Activated naive CD8-positive, alpha-beta T cell treated with anti-CD3 and anti-CD28 coated beads, Interleukin-2, amount 10 ng/mL, durations not matched to agents 7 days and 5 days (primary cell): ENCODE results near the gene RTTN. TPM values are rescaled to one million over a fixed set of nuclear protein-coding genes. Genes with fewer than 3 reads are reported as not detected.

Experiments used
- ATAC-seq: fragments of 150-1000 bp; cut with Tn5 transposase; one replicate; pipeline ENCODE4 v1.10.0; 2021; ENCODE audit warnings: low read depth, moderate library complexity
- POLR2A ChIA-PET: fragments of 350-600 bp; sonication (Branson Sonifier 250); formaldehyde crosslinking; loops from one replicate; lab custom pipeline; 2021; ENCODE audit warnings: antibody characterized with exemption; lab: Charles Lee
- DNase-seq: peaks from one replicate; pipeline ENCODE4 v3.0.0; 2021
- H3K27ac Mint-ChIP-seq: one replicate; pipeline ENCODE4 v1.8.0; 2022; ENCODE audit warnings: mild to moderate bottlenecking, mixed read lengths
- H3K27me3 Mint-ChIP-seq: one replicate; pipeline ENCODE4 v1.8.0; 2022; ENCODE audit warnings: mild to moderate bottlenecking, moderate library complexity, mixed read lengths
- H3K36me3 Mint-ChIP-seq: one replicate; pipeline ENCODE4 v1.8.0; 2021; ENCODE audit warnings: mild to moderate bottlenecking, mixed read lengths
- H3K4me1 Mint-ChIP-seq: one replicate; pipeline ENCODE4 v1.8.0; 2021; ENCODE audit warnings: mixed read lengths
- H3K4me3 Mint-ChIP-seq: one replicate; pipeline ENCODE4 v1.8.0; 2022; ENCODE audit warnings: mild to moderate bottlenecking, moderate library complexity, mixed read lengths
- H3K9me3 Mint-ChIP-seq: one replicate; pipeline ENCODE4 v1.8.0; 2021; ENCODE audit warnings: mixed read lengths
- total RNA-seq, 2 experiments: library from RNA; stranded (reverse); gene quantifications; one replicate each; pipeline ENCODE4 v1.2.3, GENCODE V29; 2021

Gene RTTN
- total RNA-seq, 2 experiments from 2014 or later: 32.5 to 32.8 TPM

GRCh38 chr18:70156886-70157285, 48.6 kb downstream of the RTTN start:
- Mint-ChIP-seq H3K27ac (no peak overlapping the region), H3K4me3 (no peak overlapping the region), H3K9me3 (no peaks in the 10 kb centered on the region), H3K27me3 (no peaks in the 10 kb centered on the region), H3K4me1 (peaks cover 14% of the 10 kb centered on the region), H3K36me3 (peaks cover 74% of the 10 kb centered on the region)
- no peak for DNase-seq
- POLR2A ChIA-PET: no interaction called here
- no peak for ATAC-seq

- POLR2A ChIA-PET: no interaction called here
- no peak for ATAC-seq
Observed at GRCh38 chr18:70154591-70155194, 50.8 kb downstream of the RTTN start.

GRCh38 chr18:70151614-70152013, 53.9 kb downstream of the RTTN start:
- no peak overlapping the region for H3K4me3 Mint-ChIP-seq
- DNase-seq (no peak), ATAC-seq (no peak)
- H3K4me1 Mint-ChIP-seq: peaks cover 14% of the 10 kb centered on the region
- no peak overlapping the region for H3K27ac Mint-ChIP-seq
- no peaks in the 10 kb centered on the region for H3K27me3 Mint-ChIP-seq
- POLR2A ChIA-PET: no interaction called here
- H3K36me3 Mint-ChIP-seq: peaks cover 30% of the 10 kb centered on the region
- H3K9me3 Mint-ChIP-seq: no peaks in the 10 kb centered on the region

More at GRCh38 chr18:70154591-70155194, 50.8 kb downstream of the RTTN start:
- no peaks in the 10 kb centered on the region for H3K9me3 Mint-ChIP-seq
- no peak overlapping the region for H3K27ac Mint-ChIP-seq
- H3K36me3 Mint-ChIP-seq: peaks cover 57% of the 10 kb centered on the region
- no peak for DNase-seq
- H3K4me1 Mint-ChIP-seq: peaks cover 15% of the 10 kb centered on the region
- H3K27me3 Mint-ChIP-seq: no peaks in the 10 kb centered on the region
- no peak overlapping the region for H3K4me3 Mint-ChIP-seq

- Mint-ChIP-seq H3K4me3 (no peak overlapping the region), H3K27me3 (no peaks in the 10 kb centered on the region), H3K27ac (no peak overlapping the region), H3K9me3 (no peaks in the 10 kb centered on the region), H3K36me3 (peaks cover 23% of the 10 kb centered on the region), H3K4me1 (peaks cover 11% of the 10 kb centered on the region)
- DNase-seq (no peak), ATAC-seq (no peak)
- POLR2A ChIA-PET: no interaction called here
Observed at GRCh38 chr18:70149616-70150301, 55.7 kb downstream of the RTTN start.

GRCh38 chr18:70149156-70149555, 56.3 kb downstream of the RTTN start:
- H3K9me3 Mint-ChIP-seq: no peaks in the 10 kb centered on the region
- H3K4me3 Mint-ChIP-seq: no peak overlapping the region
- POLR2A ChIA-PET: no interaction called here
- H3K27ac Mint-ChIP-seq: no peak overlapping the region
- ATAC-seq: no peak
- peaks cover 23% of the 10 kb centered on the region for H3K36me3 Mint-ChIP-seq
- DNase-seq: no peak
- H3K4me1 Mint-ChIP-seq: peaks cover 9% of the 10 kb centered on the region
- H3K27me3 Mint-ChIP-seq: no peaks in the 10 kb centered on the region

GRCh38 chr18:70148039-70148938, 57.2 kb downstream of the RTTN start:
- DNase-seq (no peak), ATAC-seq (no peak)
- Mint-ChIP-seq H3K27ac (no peak overlapping the region), H3K36me3 (peaks cover 26% of the 10 kb centered on the region), H3K4me3 (no peak overlapping the region), H3K9me3 (no peaks in the 10 kb centered on the region), H3K27me3 (no peaks in the 10 kb centered on the region), H3K4me1 (peaks cover 9% of the 10 kb centered on the region)
- POLR2A ChIA-PET: no interaction called here

- peaks cover 30% of the 10 kb centered on the region for H3K36me3 Mint-ChIP-seq
- no peak overlapping the region for H3K4me3 Mint-ChIP-seq
- no peak overlapping the region for H3K27ac Mint-ChIP-seq
- peaks cover 3% of the 10 kb centered on the region for H3K4me1 Mint-ChIP-seq
- POLR2A ChIA-PET: no interaction called here
- H3K27me3 Mint-ChIP-seq: no peaks in the 10 kb centered on the region
- H3K9me3 Mint-ChIP-seq: peaks cover 1% of the 10 kb centered on the region
- DNase-seq (no peak), ATAC-seq (no peak)
Observed at GRCh38 chr18:70146174-70146573, 59.3 kb downstream of the RTTN start.

GRCh38 chr18:70142001-70142400, 63.5 kb downstream of the RTTN start:
- Mint-ChIP-seq H3K4me3 (no peak overlapping the region), H3K27me3 (no peaks in the 10 kb centered on the region), H3K4me1 (no peaks in the 10 kb centered on the region), H3K36me3 (peaks cover 38% of the 10 kb centered on the region), H3K27ac (no peak overlapping the region), H3K9me3 (peaks cover 1% of the 10 kb centered on the region)
- DNase-seq (no peak), ATAC-seq (no peak)
- POLR2A ChIA-PET: no interaction called here

- DNase-seq: no peak
- Mint-ChIP-seq H3K4me1 (no peaks in the 10 kb centered on the region), H3K9me3 (peaks cover 1% of the 10 kb centered on the region), H3K36me3 (peaks cover 30% of the 10 kb centered on the region), H3K27ac (no peak overlapping the region), H3K27me3 (no peaks in the 10 kb centered on the region), H3K4me3 (no peak overlapping the region)
- POLR2A ChIA-PET: no interaction called here
- ATAC-seq: no peak
Observed at GRCh38 chr18:70139138-70139537, 66.3 kb downstream of the RTTN start.

GRCh38 chr18:70135604-70136003, 69.9 kb downstream of the RTTN start:
- POLR2A ChIA-PET: no interaction called here
- no peaks in the 10 kb centered on the region for H3K9me3 Mint-ChIP-seq
- H3K36me3 Mint-ChIP-seq: peaks cover 17% of the 10 kb centered on the region
- H3K27ac Mint-ChIP-seq: no peak overlapping the region
- H3K4me3 Mint-ChIP-seq: no peak overlapping the region
- no peaks in the 10 kb centered on the region for H3K27me3 Mint-ChIP-seq
- H3K4me1 Mint-ChIP-seq: no peaks in the 10 kb centered on the region
- DNase-seq (no peak), ATAC-seq (no peak)

- POLR2A ChIA-PET: no interaction called here
- Mint-ChIP-seq H3K9me3 (peaks cover 2% of the 10 kb centered on the region), H3K4me3 (no peak overlapping the region), H3K4me1 (peaks cover 4% of the 10 kb centered on the region), H3K36me3 (peaks cover 27% of the 10 kb centered on the region), H3K27me3 (no peaks in the 10 kb centered on the region), H3K27ac (no peak overlapping the region)
- no peak for DNase-seq
- no peak for ATAC-seq
Observed at GRCh38 chr18:70132999-70133398, 72.5 kb downstream of the RTTN start.

GRCh38 chr18:70128271-70128670, 77.2 kb downstream of the RTTN start:
- DNase-seq: no peak
- H3K4me3 Mint-ChIP-seq: no peak overlapping the region
- H3K36me3 Mint-ChIP-seq: peaks cover 23% of the 10 kb centered on the region
- H3K27me3 Mint-ChIP-seq: no peaks in the 10 kb centered on the region
- peaks cover 2% of the 10 kb centered on the region for H3K9me3 Mint-ChIP-seq
- no peak for ATAC-seq
- H3K27ac Mint-ChIP-seq: no peak overlapping the region
- H3K4me1 Mint-ChIP-seq: peaks cover 4% of the 10 kb centered on the region
- POLR2A ChIA-PET: no interaction called here

GRCh38 chr18:70127359-70127758, 78.1 kb downstream of the RTTN start:
- Mint-ChIP-seq H3K4me3 (no peak overlapping the region), H3K4me1 (peaks cover 4% of the 10 kb centered on the region), H3K27me3 (no peaks in the 10 kb centered on the region), H3K27ac (no peak overlapping the region), H3K9me3 (peaks cover 2% of the 10 kb centered on the region), H3K36me3 (peaks cover 24% of the 10 kb centered on the region)
- DNase-seq (no peak), ATAC-seq (no peak)
- POLR2A ChIA-PET: no interaction called here
